NOMO-1 (cell line): ENCODE data around the gene COL4A3.
A peak's percentile ranks its signal among the peaks of the same experiment; 100 is the strongest.
"Not testable (repeated sequence)": the region's sequence is repeated elsewhere in the genome, so short reads cannot be mapped to it uniquely, and the experiment has no call there.

ENCODE experiments used
- DNase-seq, 2 experiments: peaks; one replicate each; lab custom pipeline; 2025; ENCODE audit not compliant: unreplicated experiment in 2 of 2; lab: John Stamatoyannopoulos, UW

Gene COL4A3

DNA sequence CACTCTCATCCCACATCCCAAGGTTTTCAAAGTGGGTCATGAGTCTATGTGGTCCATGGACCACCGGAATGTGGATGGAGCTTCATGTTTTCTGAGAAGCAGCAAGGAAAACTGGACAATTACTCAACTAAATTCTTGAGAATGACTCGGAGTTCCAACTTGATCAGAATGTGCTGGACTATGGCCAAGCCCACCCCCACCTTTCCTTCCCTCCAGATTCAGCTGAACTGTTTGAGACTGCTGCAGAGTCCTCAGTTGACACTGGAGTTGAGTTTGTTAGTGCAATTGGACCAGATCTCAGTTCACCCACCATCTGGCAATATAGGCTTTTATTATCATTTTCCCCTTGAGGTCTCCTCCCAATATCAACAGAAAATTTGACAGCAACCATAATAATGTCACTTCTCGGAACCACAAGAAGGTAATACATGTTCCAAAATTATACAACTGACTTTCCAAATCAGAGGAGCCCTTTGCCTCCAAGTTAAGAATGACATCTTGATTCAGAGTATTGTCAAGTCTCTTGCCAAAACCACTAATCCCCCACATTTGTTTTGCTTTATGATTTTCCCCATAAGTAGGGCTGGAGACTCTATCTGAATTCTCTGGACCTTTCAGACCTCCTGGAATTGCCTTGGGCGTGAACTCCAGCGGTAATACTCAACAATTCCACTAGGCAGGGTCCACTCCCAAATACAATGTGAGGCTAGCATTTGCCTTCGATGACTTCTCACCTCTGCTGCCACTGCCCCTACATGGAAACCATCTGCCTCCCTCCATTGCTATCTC is 9.2 kb upstream of the COL4A3 start:
- no peak for DNase-seq

GRCh38 chr2:227160164-227160563 is 4.3 kb upstream of the COL4A3 start:
- no peak for DNase-seq

DNA sequence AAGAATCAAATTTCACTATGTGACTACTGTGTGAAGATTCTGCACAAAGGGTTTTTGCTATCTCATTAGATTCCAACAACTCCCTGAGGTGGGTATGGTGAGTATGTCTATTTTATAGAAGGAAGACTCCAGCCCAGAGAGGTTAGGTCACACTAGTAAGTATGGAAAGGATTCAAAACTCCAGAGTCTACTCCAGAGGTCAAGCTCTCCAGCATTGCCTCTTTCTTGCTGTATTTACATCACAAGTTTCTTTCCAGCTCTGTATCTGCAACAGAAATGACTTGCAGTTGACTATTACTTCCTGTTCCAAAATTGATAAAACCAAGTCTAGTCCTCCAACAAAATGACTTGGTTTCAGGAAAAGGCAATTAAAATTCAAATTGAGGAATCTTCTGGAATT is 2.5 kb upstream of the COL4A3 start:
- DNase-seq: no peak

DNA sequence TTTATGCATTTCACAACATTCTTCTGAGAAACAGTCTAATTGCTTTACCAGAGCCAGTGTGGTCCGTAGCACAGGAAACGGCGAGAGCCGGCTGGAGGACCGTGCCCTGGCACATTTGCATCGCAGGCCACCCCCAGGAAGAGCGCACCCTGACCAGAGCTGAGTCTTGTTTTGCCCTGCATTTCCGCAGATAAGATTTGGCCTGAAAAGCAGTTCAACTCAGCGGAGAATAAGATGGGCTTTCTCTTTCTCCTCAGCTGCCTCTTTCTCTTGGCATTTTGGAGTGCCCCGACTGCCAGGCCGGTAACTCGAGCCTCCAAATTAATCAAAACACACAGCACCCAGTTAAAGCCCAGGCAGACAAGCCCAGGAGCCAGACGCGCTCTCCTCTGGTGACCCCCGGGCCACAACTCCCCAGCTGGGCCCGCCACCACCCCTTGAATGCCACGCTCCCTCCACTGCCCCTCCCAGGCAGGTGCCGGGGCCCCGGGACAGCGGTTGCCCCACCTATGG is 883 bp upstream of the COL4A3 start:
- no peak for DNase-seq

GRCh38 chr2:227164763-227165291 is 403 bp downstream of the COL4A3 start:
- DNase-seq: no peak

GRCh38 chr2:227171779-227172178 is 7.4 kb downstream of the COL4A3 start:
- DNase-seq: not testable (repeated sequence)

DNA sequence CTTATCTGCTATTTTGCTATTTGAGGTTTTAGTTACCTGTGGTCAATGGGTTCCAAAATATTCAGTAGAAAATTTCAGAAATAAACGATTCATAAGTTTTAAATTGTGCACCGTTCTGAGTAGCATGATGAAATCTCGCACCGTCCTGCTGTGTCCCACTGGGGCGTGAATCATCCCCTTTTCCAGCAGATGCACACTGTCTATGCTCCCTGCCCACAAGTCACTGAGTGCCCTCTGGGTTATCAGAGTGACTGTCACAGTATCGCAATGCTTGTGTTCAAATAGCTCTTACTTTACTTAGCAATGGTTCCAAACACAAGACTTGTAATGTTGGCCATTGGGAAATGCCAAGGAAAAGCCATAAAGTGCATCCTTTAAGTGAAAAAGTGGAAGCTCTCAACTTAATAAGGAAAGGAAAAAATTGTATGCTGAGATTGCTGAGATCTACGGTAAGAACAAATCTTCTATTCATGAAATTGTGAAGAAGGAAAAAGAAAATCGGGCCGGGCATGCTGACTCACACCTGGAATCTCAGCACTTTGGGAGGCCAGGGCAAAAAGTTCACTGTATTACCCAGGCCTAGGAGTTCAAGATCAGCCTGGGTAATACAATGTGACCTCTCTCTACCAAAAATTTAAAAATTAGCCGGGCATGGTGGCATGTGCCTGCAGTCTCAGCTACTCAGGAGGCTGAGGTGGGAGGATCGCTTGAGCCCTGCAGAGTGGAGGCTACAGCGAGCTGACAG is 13.3 kb downstream of the COL4A3 start:
- DNase-seq: no peak

DNA sequence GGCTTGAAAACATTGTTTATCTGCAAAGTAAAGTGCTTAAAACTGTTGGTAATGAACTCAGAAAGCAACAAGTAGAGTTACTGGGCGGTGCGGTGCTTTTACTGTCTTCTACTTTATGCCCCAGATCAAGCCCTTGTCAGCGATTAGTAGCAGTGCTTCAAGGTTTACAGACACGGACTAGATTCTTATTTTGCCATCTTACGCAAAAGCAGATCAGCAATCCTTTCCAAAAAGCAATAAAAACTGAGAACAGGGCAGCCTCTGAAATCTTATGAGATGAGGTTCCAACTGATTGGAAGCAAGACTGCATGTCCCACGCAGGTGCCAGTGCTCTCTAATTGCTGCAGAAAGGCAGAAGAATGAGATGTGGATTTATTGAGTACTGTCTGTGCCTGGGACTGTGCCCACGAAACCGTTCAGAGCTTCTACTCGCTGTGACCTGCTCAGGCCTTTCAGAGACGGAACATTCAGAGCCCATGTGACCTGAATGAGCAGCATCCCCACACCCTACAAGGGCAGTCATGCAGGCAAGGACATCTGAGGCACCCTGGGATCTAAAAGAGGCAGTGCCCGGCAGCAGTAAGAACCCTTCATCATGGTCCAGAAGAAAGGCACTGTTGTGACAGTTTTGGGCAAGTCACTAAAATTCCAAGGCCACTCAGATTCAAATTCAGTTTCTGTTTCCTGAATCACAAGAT is 15.7 kb downstream of the COL4A3 start:
- no peak for DNase-seq

- no peak for DNase-seq
Measured at GRCh38 chr2:227180770-227181169, 16.3 kb downstream of the COL4A3 start.

- no peak for DNase-seq
Measured at GRCh38 chr2:227182765-227183164, 18.3 kb downstream of the COL4A3 start.

DNA sequence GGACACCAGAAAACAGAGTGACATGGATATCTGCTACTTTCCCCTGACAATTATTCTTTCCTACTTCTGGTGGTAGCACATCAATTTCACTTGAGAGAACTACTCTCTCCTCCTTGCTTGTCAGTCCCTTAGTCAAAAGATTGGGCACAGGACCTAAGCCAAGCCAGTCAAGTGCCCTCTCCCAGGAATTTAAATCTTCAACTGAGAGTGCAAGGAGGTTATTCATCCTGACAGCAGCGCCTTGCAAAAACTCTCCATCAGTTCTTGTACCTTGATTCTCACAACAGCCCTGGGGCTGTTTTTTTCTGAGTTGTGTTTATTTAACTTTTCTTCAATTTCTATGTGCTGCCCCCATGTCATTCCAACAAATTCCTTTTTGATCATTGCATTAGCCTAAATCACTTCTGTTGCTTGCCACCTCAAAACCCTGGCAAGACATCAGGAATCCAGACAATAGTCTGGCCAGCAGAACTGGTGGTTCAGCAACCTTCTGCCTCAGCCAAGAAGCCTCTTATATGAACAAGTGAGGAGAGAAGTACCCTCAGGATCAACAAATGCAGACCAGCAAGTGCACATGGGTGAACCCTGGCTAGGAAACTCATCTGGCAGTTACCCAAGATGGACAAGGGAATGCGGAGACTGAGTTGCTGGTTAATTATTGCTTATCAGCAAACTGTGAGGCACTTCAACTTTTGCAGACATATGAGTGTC is 19.4 kb downstream of the COL4A3 start:
- no peak for DNase-seq

GRCh38 chr2:227185615-227186232 is 21.3 kb downstream of the COL4A3 start:
- DNase-seq: no peak

DNA sequence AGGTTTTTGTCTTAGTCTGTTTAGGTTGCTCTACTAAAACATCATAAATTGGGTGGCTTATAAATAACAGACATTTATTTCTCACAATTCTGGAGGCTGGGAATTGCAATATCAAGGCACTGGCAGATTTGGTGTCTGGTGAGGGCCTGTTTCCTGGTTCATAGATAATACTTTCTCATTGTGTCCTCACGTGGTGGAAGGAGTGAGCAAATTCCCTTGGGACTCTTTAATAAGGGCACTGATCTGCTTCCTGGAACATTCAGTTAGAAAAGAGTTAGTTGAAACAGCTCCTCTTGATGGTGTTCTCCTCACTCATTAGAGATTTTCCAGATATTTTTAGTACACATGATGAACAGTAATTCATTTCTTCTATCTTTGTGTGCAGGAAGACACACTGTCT is 22.3 kb downstream of the COL4A3 start:
- no peak for DNase-seq

- DNase-seq: peak; percentile 24 to 75
Measured at GRCh38 chr2:227188292-227188691, 23.9 kb downstream of the COL4A3 start.

DNA sequence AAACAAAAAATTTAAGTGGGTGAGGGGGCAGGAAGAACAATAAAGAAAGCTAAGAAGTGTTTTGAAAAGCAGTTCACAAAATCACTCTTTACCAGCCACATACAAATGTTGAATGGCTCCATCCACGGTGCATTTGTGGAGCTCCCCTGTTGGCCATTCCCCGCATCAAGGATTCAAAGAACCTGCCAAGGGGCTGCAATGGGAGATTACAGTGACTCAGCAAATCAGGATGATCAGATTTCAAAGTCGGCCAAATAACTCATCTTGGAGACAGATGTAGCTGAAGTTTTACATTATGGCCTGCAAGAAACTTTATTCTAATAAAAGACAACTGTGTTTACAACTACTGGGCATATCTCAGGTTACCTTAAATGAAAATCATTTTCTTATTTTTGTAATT is 26.9 kb downstream of the COL4A3 start:
- no peak for DNase-seq

GRCh38 chr2:227192491-227192890 is 28.1 kb downstream of the COL4A3 start:
- DNase-seq: no peak

DNA sequence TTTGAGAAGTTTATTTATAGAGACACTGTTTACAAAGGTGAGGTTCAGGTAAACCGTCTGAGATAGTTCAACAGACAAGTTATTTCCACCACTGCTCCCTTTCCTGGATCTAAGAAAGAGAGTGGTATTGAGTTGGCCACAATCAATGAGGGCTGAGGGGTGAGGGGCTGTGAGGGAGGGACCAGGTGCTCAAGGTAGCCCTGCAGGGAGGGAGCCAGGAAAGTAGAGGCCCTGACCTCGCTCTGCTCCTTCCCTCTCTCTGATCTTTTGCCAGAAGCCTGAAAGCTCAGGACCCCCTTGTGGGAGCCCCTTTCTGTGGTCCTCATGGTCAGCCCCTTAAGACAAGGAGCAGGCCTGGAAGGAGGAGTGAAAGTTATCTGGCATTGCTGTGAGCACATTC is 29.8 kb downstream of the COL4A3 start:
- DNase-seq: no peak

DNA sequence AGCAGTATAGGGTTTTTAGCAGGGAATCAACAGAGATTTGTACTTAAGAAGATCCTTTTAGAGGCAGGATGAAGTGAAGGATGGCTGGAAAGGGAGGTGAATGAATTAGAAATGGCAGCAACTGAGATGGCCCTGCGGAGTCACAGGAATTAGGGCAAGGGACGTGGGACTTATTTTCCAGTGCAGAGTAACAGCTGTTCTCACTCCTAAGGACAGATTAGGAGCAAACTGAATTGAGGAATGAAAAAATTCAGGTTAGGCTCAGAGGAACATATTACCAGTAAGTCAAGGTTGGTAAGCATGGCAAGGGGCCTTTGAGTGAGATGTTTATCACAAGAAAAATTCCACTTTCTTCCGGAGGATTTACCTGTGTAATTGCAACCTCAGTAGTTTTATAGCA is 34.4 kb downstream of the COL4A3 start:
- DNase-seq: no peak

- no peak for DNase-seq
Measured at GRCh38 chr2:227201771-227202170, 37.3 kb downstream of the COL4A3 start.

DNA sequence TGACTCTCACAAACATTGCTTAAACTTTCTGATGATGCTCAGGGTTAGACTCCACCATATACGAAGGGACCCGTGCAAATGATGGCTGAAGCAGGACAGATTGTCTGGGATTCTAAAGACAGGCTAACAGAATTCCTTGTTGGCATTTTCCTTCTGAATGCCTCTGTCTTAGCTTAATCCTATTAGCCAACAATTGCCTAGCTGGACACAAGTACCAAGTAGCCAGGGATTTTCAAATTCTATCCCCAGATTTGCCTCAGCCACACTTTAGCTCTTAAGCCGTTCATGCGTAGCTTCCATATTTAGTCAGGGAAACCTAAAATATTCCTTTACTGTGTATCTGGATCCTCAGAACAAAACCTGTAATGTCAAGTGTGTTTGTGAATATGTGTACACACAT is 40.0 kb downstream of the COL4A3 start:
- DNase-seq: no peak
